ENCODE data around the gene OR5H2. TPM values are rescaled to one million over a fixed set of nuclear protein-coding genes. Genes with fewer than 3 reads are reported as not detected.

The OR5H2 gene
- total and polyA plus RNA-seq, 2 donors (not counting 3 experiments of a cell fraction or from before 2014, with no cell fraction given), result not detected

DNA sequence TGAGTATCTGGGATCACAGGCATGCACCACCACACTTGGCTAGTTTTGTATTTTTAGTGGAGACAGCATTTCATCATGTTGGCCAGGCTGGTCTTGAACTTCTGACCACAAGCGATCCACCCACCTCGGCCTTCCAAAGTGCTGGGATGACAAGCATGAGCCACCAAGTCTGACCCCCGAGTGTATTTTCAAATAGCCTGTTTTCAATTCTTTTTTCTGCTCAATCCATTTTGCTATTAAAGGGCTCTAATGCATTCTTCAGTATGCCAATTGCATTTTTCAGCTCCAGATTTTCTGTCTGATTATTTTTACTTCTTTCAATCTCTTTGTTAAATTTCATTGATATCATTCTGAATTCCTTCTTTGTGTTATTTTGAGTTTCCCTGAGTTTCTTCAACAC lies 12.5 kb upstream of the OR5H2 start:
- no peak overlapping the region for H3K9ac ChIP-seq (replicated peaks; ENCODE audit: extremely low read depth, insufficient read depth, low read length)
- dilution Hi-C loops (cut with MboI; ENCODE audit: extremely low pct_ligation_motif_present, low sequenced_read_pairs) (no loop called here), intact Hi-C loops (cut with micrococcal nuclease) (no loop called here)
- ChIA-PET POLR2A (no interaction called here), CTCF (no interaction called here)
- no peaks in the 10 kb centered on the region for H4K20me1 ChIP-seq (replicated peaks; ENCODE audit: control insufficient read depth, extremely low read depth, insufficient read depth, low read length)
- H3K36me3 ChIP-seq (ENCODE audit: control insufficient read depth in 2 of 2, extremely low read depth in 1 of 2, insufficient read depth in 2 of 2, low read length in 2 of 2), result no peaks in the 10 kb centered on the region
- no peak overlapping the region for H3K4me2 ChIP-seq (ENCODE audit: insufficient read depth, low read length)
- no peaks in the 10 kb centered on the region for H3K9me1 ChIP-seq (replicated peaks; ENCODE audit: control insufficient read depth, extremely low read depth, insufficient read depth, low read length)
- H3K4me3 ChIP-seq (replicated peaks in 1 of 3; ENCODE audit: insufficient read depth in 1 of 3, low read depth in 1 of 3, low read length in 3 of 3), result no peak overlapping the region
- no peak overlapping the region for H3K27ac ChIP-seq (ENCODE audit: insufficient read depth, low read depth, low read length)
- no peak overlapping the region for H2AFZ ChIP-seq (ENCODE audit: low read depth, low read length)
- BruUV-seq (replicated peaks), result no TSS peak
- no peak for TF ChIP-seq POLR2A (IDR thresholded peaks at IDR 0.05; ENCODE audit: low read depth, low read length)
- no peak for TF ChIP-seq MYC (IDR thresholded peaks at IDR 0.05; ENCODE audit: low read depth, low read length)
- no peak for TF ChIP-seq MAX (IDR thresholded peaks at IDR 0.05; ENCODE audit: insufficient read depth, insufficient read length)
- TF ChIP-seq GATA2 (IDR thresholded peaks at IDR 0.05; ENCODE audit: insufficient read depth, insufficient read length, low read depth, low read length), result no peak
- no peak for TF ChIP-seq EZH2 (IDR thresholded peaks at IDR 0.05; ENCODE audit: borderline replicate concordance, low read depth, low read length, severe bottlenecking)
- no peak for TF ChIP-seq FOS (IDR thresholded peaks at IDR 0.05; ENCODE audit: borderline replicate concordance, insufficient read depth, low read length)
- TF ChIP-seq JUN (IDR thresholded peaks at IDR 0.05; ENCODE audit: borderline replicate concordance, insufficient read depth, insufficient read length, low read depth), result no peak
- no peak for TF ChIP-seq POLR2AphosphoS5 (IDR thresholded peaks at IDR 0.05; ENCODE audit: insufficient read depth, low read depth, low read length)
- TF ChIP-seq, protein P1, sequence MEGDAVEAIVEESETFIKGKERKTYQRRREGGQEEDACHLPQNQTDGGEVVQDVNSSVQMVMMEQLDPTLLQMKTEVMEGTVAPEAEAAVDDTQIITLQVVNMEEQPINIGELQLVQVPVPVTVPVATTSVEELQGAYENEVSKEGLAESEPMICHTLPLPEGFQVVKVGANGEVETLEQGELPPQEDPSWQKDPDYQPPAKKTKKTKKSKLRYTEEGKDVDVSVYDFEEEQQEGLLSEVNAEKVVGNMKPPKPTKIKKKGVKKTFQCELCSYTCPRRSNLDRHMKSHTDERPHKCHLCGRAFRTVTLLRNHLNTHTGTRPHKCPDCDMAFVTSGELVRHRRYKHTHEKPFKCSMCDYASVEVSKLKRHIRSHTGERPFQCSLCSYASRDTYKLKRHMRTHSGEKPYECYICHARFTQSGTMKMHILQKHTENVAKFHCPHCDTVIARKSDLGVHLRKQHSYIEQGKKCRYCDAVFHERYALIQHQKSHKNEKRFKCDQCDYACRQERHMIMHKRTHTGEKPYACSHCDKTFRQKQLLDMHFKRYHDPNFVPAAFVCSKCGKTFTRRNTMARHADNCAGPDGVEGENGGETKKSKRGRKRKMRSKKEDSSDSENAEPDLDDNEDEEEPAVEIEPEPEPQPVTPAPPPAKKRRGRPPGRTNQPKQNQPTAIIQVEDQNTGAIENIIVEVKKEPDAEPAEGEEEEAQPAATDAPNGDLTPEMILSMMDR (IDR thresholded peaks at IDR 0.05; ENCODE audit: extremely low read depth in 1 of 2, insufficient read depth in 1 of 2, low read depth in 1 of 2, low read length in 2 of 2), result no peak
- no peaks in the 10 kb centered on the region for H3K27me3 ChIP-seq (ENCODE audit: control insufficient read depth in 2 of 2, insufficient read depth in 2 of 2, low read length in 2 of 2)
- FAIRE-seq, result no peak
- H3K79me2 ChIP-seq (ENCODE audit: control insufficient read depth, insufficient read depth, low read length), result no peaks in the 10 kb centered on the region
- no peaks in the 10 kb centered on the region for H3K9me3 ChIP-seq (replicated peaks; ENCODE audit: control insufficient read depth, insufficient read depth, low read length)
- DNase-seq (ENCODE audit: low read depth, low spot score), result no peak
- no peaks in the 10 kb centered on the region for H3K4me1 ChIP-seq (ENCODE audit: control insufficient read depth, extremely low read depth, insufficient read depth, low read length)

All from endothelial cell of umbilical vein (primary cell).